Body of pancreas (tissue), 4 donors: ENCODE results near the gene PP2D1. TPM values are rescaled to one million over a fixed set of nuclear protein-coding genes. Genes with fewer than 3 reads are reported as not detected.
"Not testable (repeated sequence)": the region's sequence is repeated elsewhere in the genome, so short reads cannot be mapped to it uniquely, and the experiment has no call there.

Experiments
- ATAC-seq: fragments of 150-250 bp; one replicate; pipeline ENCODE4 v1.9.1; 2016
- DNase-seq, 4 donors: peaks; one replicate each; pipeline ENCODE4 v3.0.0-alpha.2; 2019
- H3K27ac ChIP-seq, 4 donors: fragments of 200-600 bp; sonication (generic); 1 replicate in 3 of 4; 2 replicates in 1 of 4; pipeline versions ENCODE4 v1.5.1 to v1.6.1; 2016 to 2019; ENCODE audit warnings: mild to moderate bottlenecking in 1 of 4, mixed read lengths in 1 of 4, moderate library complexity in 1 of 4
- H3K27me3 ChIP-seq, 2 donors: fragments of 200-600 bp; sonication (generic); one replicate each; pipeline ENCODE4 v1.6.0; 2016; ENCODE audit warnings: mild to moderate bottlenecking in 1 of 2
- H3K36me3 ChIP-seq, 2 donors: fragments of 200-600 bp; sonication (generic); replicated peaks in 1 of 2; 2 replicates each; pipeline ENCODE4 v1.5.1; 2016; ENCODE audit warnings: low read depth in 2 of 2; ENCODE audit not compliant: insufficient read depth in 1 of 2
- H3K4me1 ChIP-seq: fragments of 200-600 bp; sonication (generic); one replicate; pipeline ENCODE4 v1.6.0; 2016
- H3K4me3 ChIP-seq, 2 donors: fragments of 200-600 bp; sonication (generic); 1 replicate in 1 of 2; 2 replicates in 1 of 2; pipeline ENCODE4 v1.5.1; 2016 to 2019
- H3K9me3 ChIP-seq, 3 donors: fragments of 200-600 bp; sonication (generic); 1 replicate in 2 of 3; 2 replicates in 1 of 3; pipeline ENCODE4 v1.5.1; 2016
- POLR2A ChIP-seq, 3 donors: fragments of 450-650 bp; IDR thresholded peaks; one replicate each; pipeline ENCODE4 v1.6.1; 2016; ENCODE audit warnings: antibody characterized with exemption in 3 of 3, mild to moderate bottlenecking in 2 of 3
- WGBS, 2 donors: methylation state at CpG; one replicate each; pipeline ENCODE4 v1.1.5; 2017; 5-methylcytosine and 5-hydroxymethylcytosine counted together
- intact Hi-C: fragments of 100-400 bp; cut with DNase I; formaldehyde crosslinking; loops from one replicate; pipeline ENCODE4 v1.15.1; 2023
- total RNA-seq, 2 donors: library from RNA; depleted of rRNA; stranded (reverse); fragments of >200 nt; gene quantifications; one replicate each; pipeline ENCODE4 v1.1.0, GENCODE V29; 2016
- TF ChIP-seq, protein P1 (sequence below), 7 experiments: fragments of 450-650 bp in 4 of 7; fragments of 200-600 bp in 3 of 7; sonication (generic) in 3 of 7; IDR thresholded peaks; one replicate each; pipeline ENCODE4 v1.5.1; 2016 to 2019; ENCODE audit warnings: antibody characterized with exemption in 7 of 7

Gene PP2D1
- total RNA-seq, 2 donors from 2014 or later: not detected

DNA sequence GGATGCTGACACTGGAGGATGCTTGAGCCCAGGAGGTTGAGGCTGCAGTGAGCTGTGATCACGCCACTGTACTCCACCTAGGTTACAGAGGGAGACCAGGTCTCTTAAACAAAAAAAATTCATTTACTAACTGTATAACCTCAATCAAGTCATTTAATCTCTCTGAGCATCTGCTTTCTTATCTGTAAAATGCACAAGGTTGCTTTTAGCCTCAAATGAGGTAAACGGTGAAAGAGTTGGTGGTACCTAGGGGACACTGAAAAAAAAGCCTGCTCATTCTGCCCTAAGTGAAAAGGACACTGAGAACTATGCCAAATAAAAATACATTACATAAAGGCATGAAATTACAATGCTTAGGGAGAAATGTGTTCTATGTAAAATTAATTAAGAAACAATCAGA is 3.4 kb downstream of the PP2D1 start:
- intact Hi-C loops: no loop called here
- Histone ChIP-seq H3K4me1 (no peaks in the 10 kb centered on the region), H3K27me3 (no peaks in the 10 kb centered on the region), H3K27ac (no peak overlapping the region), H3K9me3 (no peaks in the 10 kb centered on the region), H3K4me3 (no peak overlapping the region), H3K36me3 (no peaks in the 10 kb centered on the region)
- no peak for DNase-seq
- no peak for ATAC-seq
- TF ChIP-seq, protein P1, sequence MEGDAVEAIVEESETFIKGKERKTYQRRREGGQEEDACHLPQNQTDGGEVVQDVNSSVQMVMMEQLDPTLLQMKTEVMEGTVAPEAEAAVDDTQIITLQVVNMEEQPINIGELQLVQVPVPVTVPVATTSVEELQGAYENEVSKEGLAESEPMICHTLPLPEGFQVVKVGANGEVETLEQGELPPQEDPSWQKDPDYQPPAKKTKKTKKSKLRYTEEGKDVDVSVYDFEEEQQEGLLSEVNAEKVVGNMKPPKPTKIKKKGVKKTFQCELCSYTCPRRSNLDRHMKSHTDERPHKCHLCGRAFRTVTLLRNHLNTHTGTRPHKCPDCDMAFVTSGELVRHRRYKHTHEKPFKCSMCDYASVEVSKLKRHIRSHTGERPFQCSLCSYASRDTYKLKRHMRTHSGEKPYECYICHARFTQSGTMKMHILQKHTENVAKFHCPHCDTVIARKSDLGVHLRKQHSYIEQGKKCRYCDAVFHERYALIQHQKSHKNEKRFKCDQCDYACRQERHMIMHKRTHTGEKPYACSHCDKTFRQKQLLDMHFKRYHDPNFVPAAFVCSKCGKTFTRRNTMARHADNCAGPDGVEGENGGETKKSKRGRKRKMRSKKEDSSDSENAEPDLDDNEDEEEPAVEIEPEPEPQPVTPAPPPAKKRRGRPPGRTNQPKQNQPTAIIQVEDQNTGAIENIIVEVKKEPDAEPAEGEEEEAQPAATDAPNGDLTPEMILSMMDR (IDR thresholded peaks at IDR 0.05): no peak
- 57 to 76% methylated on average over 2 of the region's 2 CpGs for WGBS, 2 donors

- Histone ChIP-seq H3K4me1 (no peaks in the 10 kb centered on the region), H3K4me3 (no peak overlapping the region), H3K36me3 (no peaks in the 10 kb centered on the region), H3K9me3 (no peaks in the 10 kb centered on the region), H3K27me3 (no peaks in the 10 kb centered on the region), H3K27ac (no peak overlapping the region)
- DNase-seq (no peak), ATAC-seq (no peak)
- TF ChIP-seq, protein P1 (IDR thresholded peaks at IDR 0.05): no peak
- WGBS, 2 donors: 91 to 96% methylated on average over 20 of the region's 20 CpGs
- intact Hi-C loops: no loop called here
These were observed 4.1 kb downstream of the PP2D1 start for GRCh38 chr3:20007960-20008359.

DNA sequence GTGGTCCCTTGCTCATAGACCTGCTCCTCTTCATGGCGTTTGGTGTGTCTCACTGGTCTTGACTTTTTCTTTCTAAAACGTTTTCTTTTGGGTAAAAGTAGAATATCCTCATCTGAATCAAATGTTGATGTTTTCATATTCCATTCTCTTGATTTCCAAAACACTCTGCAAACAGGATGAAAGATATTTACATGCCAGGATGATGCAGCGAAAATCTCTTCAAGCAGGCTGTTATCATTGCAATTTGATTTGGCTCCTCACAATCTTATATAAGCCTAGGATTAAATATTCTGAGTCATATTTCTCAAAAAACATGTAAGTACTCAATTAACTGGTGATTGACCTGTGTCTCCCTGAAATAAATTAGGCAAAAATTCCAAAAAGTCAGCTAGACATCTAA is 10.1 kb downstream of the PP2D1 start:
- DNase-seq: no peak
- 66 to 69% methylated on average over 3 of the region's 3 CpGs for WGBS, 2 donors
- intact Hi-C loops: no loop called here
- no peaks in the 10 kb centered on the region for H3K4me1 ChIP-seq
- H3K27me3 ChIP-seq: no peaks in the 10 kb centered on the region
- H3K27ac ChIP-seq: no peak overlapping the region
- no peak for TF ChIP-seq POLR2A (IDR thresholded peaks at IDR 0.05)
- TF ChIP-seq, protein P1 (IDR thresholded peaks at IDR 0.05): no peak
- H3K36me3 ChIP-seq: no peaks in the 10 kb centered on the region
- H3K9me3 ChIP-seq: no peaks in the 10 kb centered on the region
- no peak overlapping the region for H3K4me3 ChIP-seq
- ATAC-seq: no peak

DNA sequence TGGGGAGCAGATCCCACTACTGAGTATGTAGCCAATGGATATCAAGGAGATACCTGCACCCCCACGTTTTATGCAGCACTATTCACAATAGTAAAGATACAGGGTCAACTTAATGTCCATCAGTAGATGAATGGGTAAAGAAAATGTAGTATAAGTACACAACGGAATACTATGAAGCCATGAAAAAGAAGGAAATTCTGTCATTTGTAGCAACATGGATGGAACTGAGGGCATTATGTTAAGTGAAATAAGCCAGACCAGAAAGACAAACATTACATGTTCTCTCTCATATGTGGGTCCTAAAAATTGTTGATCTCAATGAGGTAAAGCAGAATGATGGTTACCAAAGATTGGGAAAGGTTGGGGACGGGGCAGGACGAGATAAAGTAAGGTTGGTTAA is 14.6 kb downstream of the PP2D1 start:
- H3K4me3 ChIP-seq: no peak overlapping the region
- DNase-seq: no peak
- WGBS, 2 donors: 83 to 88% methylated on average over 4 of the region's 4 CpGs
- H3K9me3 ChIP-seq: no peaks in the 10 kb centered on the region
- no peaks in the 10 kb centered on the region for H3K27me3 ChIP-seq
- H3K36me3 ChIP-seq: no peaks in the 10 kb centered on the region
- no peak for TF ChIP-seq POLR2A (IDR thresholded peaks at IDR 0.05)
- TF ChIP-seq, protein P1 (IDR thresholded peaks at IDR 0.05): no peak
- H3K4me1 ChIP-seq: no peaks in the 10 kb centered on the region
- intact Hi-C loops: no loop called here
- no peak overlapping the region for H3K27ac ChIP-seq
- ATAC-seq: no peak

GRCh38 chr3:19994796-19995195 is 17.3 kb downstream of the PP2D1 start:
- TF ChIP-seq, protein P1 (IDR thresholded peaks at IDR 0.05): no peak
- TF ChIP-seq POLR2A (IDR thresholded peaks at IDR 0.05): no peak
- intact Hi-C loops: no loop called here
- Histone ChIP-seq H3K27ac (no peak overlapping the region), H3K27me3 (no peaks in the 10 kb centered on the region), H3K4me3 (no peak overlapping the region), H3K9me3 (no peaks in the 10 kb centered on the region), H3K4me1 (no peaks in the 10 kb centered on the region), H3K36me3 (no peaks in the 10 kb centered on the region)
- ATAC-seq (no peak), DNase-seq (no peak)
- 77 to 79% methylated on average over 2 of the region's 2 CpGs for WGBS, 2 donors

GRCh38 chr3:19988904-19989303 is 23.2 kb downstream of the PP2D1 start:
- intact Hi-C loops, H3K36me3 ChIP-seq, H3K9me3 ChIP-seq, H3K4me3 ChIP-seq, ATAC-seq, H3K27ac ChIP-seq, DNase-seq, H3K27me3 ChIP-seq, H3K4me1 ChIP-seq: not testable (repeated sequence)
- 93 to 95% methylated on average over 8 of the region's 8 CpGs for WGBS, 2 donors
